Liver (tissue), 3 donors: ENCODE results near the gene LIPJ.

Source experiments
- EGR1 ChIP-seq, 2 donors: IDR thresholded peaks; 2 replicates each; pipeline ENCODE4 v1.6.1; 2016 to 2018; ENCODE audit warnings: antibody characterized with exemption in 2 of 2, low read depth in 2 of 2
- GABPA ChIP-seq, 2 donors: IDR thresholded peaks in 1 of 2; conservative IDR thresholded peaks in 1 of 2; 2 replicates each; pipeline ENCODE4 v1.6.1; 2016; ENCODE audit warnings: antibody characterized with exemption in 2 of 2, mild to moderate bottlenecking in 1 of 2, moderate library complexity in 1 of 2
- HNF4A ChIP-seq, 2 donors: conservative IDR thresholded peaks; 2 replicates each; pipeline ENCODE4 v1.6.1; 2016; ENCODE audit warnings: antibody characterized with exemption in 2 of 2, mild to moderate bottlenecking in 2 of 2
- JUND ChIP-seq, 2 donors: IDR thresholded peaks; 2 replicates each; pipeline ENCODE4 v1.6.1; 2016; ENCODE audit warnings: antibody characterized with exemption in 2 of 2
- TAF1 ChIP-seq: conservative IDR thresholded peaks from 2 replicates; pipeline ENCODE4 v1.6.1; 2016; ENCODE audit warnings: antibody characterized with exemption, mild to moderate bottlenecking
- TF ChIP-seq, protein P1 (sequence below): IDR thresholded peaks from 2 replicates; pipeline ENCODE4 v1.6.1; 2016; ENCODE audit warnings: antibody characterized with exemption
- TF ChIP-seq, protein P2 (sequence below): fragments of 150-350 bp; IDR thresholded peaks from 2 replicates; pipeline ENCODE4 v1.5.1; 2017; ENCODE audit warnings: improper control_type of control experiment, low read depth, low read length; ENCODE audit not compliant: missing input control
- TF ChIP-seq, protein P3 (sequence below): IDR thresholded peaks from 2 replicates; pipeline ENCODE4 v1.6.1; 2016; ENCODE audit warnings: antibody characterized with exemption
- TF ChIP-seq, protein P4 (sequence below): IDR thresholded peaks from 2 replicates; pipeline ENCODE4 v1.6.1; 2016; ENCODE audit warnings: antibody characterized with exemption, mild to moderate bottlenecking
- donor health status: healthy.
- donor health status: healthy.

DNA sequence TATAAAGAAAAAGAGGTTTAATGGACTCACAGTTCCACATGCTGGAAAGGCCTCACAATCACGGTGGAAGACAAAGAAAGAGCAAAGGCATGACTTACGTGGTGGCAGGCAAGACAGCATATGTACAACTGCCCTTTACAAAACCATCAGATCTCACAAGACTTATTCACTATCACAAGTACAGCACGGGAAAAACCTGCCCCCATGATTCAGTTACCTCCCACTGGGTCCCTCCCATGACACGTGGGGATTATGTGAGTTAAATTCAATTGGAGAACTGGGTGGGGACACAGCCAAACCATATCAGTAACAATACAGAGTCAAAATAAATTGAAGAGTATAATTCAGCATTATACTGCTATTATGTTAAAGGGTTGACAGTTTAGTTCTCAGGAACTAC is 41.2 kb upstream of the LIPJ start:
- TF ChIP-seq TAF1 = no peak
- TF ChIP-seq GABPA (IDR thresholded peaks at IDR 0.05 in 1 of 2, conservative IDR thresholded peaks at IDR 0.05 in 1 of 2) = no peak
- TF ChIP-seq, protein P1, sequence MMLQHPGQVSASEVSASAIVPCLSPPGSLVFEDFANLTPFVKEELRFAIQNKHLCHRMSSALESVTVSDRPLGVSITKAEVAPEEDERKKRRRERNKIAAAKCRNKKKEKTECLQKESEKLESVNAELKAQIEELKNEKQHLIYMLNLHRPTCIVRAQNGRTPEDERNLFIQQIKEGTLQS = no peak
- TF ChIP-seq, protein P2, sequence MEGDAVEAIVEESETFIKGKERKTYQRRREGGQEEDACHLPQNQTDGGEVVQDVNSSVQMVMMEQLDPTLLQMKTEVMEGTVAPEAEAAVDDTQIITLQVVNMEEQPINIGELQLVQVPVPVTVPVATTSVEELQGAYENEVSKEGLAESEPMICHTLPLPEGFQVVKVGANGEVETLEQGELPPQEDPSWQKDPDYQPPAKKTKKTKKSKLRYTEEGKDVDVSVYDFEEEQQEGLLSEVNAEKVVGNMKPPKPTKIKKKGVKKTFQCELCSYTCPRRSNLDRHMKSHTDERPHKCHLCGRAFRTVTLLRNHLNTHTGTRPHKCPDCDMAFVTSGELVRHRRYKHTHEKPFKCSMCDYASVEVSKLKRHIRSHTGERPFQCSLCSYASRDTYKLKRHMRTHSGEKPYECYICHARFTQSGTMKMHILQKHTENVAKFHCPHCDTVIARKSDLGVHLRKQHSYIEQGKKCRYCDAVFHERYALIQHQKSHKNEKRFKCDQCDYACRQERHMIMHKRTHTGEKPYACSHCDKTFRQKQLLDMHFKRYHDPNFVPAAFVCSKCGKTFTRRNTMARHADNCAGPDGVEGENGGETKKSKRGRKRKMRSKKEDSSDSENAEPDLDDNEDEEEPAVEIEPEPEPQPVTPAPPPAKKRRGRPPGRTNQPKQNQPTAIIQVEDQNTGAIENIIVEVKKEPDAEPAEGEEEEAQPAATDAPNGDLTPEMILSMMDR = no peak
- no peak for TF ChIP-seq JUND (IDR thresholded peaks at IDR 0.05)
- TF ChIP-seq, protein P3, sequence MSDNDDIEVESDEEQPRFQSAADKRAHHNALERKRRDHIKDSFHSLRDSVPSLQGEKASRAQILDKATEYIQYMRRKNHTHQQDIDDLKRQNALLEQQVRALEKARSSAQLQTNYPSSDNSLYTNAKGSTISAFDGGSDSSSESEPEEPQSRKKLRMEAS = no peak
- TF ChIP-seq EGR1 (IDR thresholded peaks at IDR 0.05; ENCODE audit: low read depth in 2 of 2) = no peak
- no peak for TF ChIP-seq HNF4A (conservative IDR thresholded peaks at IDR 0.05)
- TF ChIP-seq, protein P4, sequence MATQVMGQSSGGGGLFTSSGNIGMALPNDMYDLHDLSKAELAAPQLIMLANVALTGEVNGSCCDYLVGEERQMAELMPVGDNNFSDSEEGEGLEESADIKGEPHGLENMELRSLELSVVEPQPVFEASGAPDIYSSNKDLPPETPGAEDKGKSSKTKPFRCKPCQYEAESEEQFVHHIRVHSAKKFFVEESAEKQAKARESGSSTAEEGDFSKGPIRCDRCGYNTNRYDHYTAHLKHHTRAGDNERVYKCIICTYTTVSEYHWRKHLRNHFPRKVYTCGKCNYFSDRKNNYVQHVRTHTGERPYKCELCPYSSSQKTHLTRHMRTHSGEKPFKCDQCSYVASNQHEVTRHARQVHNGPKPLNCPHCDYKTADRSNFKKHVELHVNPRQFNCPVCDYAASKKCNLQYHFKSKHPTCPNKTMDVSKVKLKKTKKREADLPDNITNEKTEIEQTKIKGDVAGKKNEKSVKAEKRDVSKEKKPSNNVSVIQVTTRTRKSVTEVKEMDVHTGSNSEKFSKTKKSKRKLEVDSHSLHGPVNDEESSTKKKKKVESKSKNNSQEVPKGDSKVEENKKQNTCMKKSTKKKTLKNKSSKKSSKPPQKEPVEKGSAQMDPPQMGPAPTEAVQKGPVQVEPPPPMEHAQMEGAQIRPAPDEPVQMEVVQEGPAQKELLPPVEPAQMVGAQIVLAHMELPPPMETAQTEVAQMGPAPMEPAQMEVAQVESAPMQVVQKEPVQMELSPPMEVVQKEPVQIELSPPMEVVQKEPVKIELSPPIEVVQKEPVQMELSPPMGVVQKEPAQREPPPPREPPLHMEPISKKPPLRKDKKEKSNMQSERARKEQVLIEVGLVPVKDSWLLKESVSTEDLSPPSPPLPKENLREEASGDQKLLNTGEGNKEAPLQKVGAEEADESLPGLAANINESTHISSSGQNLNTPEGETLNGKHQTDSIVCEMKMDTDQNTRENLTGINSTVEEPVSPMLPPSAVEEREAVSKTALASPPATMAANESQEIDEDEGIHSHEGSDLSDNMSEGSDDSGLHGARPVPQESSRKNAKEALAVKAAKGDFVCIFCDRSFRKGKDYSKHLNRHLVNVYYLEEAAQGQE = no peak
